MCF 10A (cell line): Measurements from ENCODE around the gene MGAT5B. TPM values are rescaled to one million over a fixed set of nuclear protein-coding genes. Genes with fewer than 3 reads are reported as not detected.

Source experiments
- BruUV-seq: library from RNA; stranded (reverse); fragments of 400-500 nt; replicated peaks from 2 replicates; lab custom pipeline; 2021; lab: Mats Ljungman, UMichigan
- CTCF ChIA-PET: fragments of 300-600 bp; sonication (Branson Sonifier 250); formaldehyde crosslinking; extraction: SDS; loops from one replicate; lab custom pipeline; 2021; ENCODE audit warnings: antibody characterized with exemption, inconsistent platforms; lab: Yijun Ruan, JAX
- POLR2A ChIA-PET: fragments of 300-600, 350-650 bp; sonication (Branson Sonifier 250); formaldehyde crosslinking; extraction: SDS; loops from one replicate; lab custom pipeline; 2020; ENCODE audit warnings: antibody characterized with exemption, inconsistent platforms; lab: Yijun Ruan, JAX
- DNase-seq: peaks from one replicate; pipeline ENCODE4 v3.0.0-alpha.2; 2018; ENCODE audit not compliant: unreplicated experiment
- H3K27ac Mint-ChIP-seq: one replicate; pipeline ENCODE4 v1.8.0; 2022; ENCODE audit warnings: mild to moderate bottlenecking, low read depth, mixed read lengths; ENCODE audit not compliant: unreplicated experiment
- H3K27me3 Mint-ChIP-seq: one replicate; pipeline ENCODE4 v1.8.0; 2022; ENCODE audit warnings: mixed read lengths; ENCODE audit not compliant: insufficient read depth, unreplicated experiment
- H3K36me3 Mint-ChIP-seq: one replicate; pipeline ENCODE4 v1.8.0; 2022; ENCODE audit warnings: mild to moderate bottlenecking, moderate library complexity, mixed read lengths; ENCODE audit not compliant: insufficient read depth, unreplicated experiment
- H3K4me1 Mint-ChIP-seq: one replicate; pipeline ENCODE4 v1.8.0; 2022; ENCODE audit warnings: mixed read lengths; ENCODE audit not compliant: insufficient read depth, unreplicated experiment
- H3K4me3 Mint-ChIP-seq: one replicate; pipeline ENCODE4 v1.8.0; 2022; ENCODE audit warnings: mild to moderate bottlenecking, moderate library complexity, mixed read lengths; ENCODE audit not compliant: unreplicated experiment
- H3K9me3 Mint-ChIP-seq: one replicate; pipeline ENCODE4 v1.8.0; 2022; ENCODE audit warnings: mixed read lengths; ENCODE audit not compliant: unreplicated experiment
- CTCF ChIP-seq: fragments of 200-600 bp; IDR thresholded peaks from one replicate; pipeline ENCODE4 v1.8.0; 2022; ENCODE audit warnings: antibody characterized with exemption, mild to moderate bottlenecking; ENCODE audit not compliant: unreplicated experiment
- intact Hi-C: fragments of 100-400 bp; cut with micrococcal nuclease; formaldehyde crosslinking; loops from 2 replicates; pipeline ENCODE4 v1.14.1; 2022
- total RNA-seq: library from RNA; stranded (reverse); gene quantifications from 2 replicates; pipeline ENCODE4 v1.2.3, GENCODE V29; 2022

Gene MGAT5B
- total RNA-seq, 1 experiment from 2014 or later: 1.7 TPM

- ChIA-PET POLR2A (no interaction called here), CTCF (no interaction called here)
- intact Hi-C loops: no loop called here
- H3K27ac Mint-ChIP-seq: no peak overlapping the region
- no TSS peak for BruUV-seq
- no peaks in the 10 kb centered on the region for H3K27me3 Mint-ChIP-seq
- no peaks in the 10 kb centered on the region for H3K9me3 Mint-ChIP-seq
- no peaks in the 10 kb centered on the region for H3K36me3 Mint-ChIP-seq
- peak overlapping the region; percentile 12 for H3K4me3 Mint-ChIP-seq
- no peak for TF ChIP-seq CTCF
- H3K4me1 Mint-ChIP-seq: peaks cover 12% of the 10 kb centered on the region
- no peak for DNase-seq
These were observed 35.1 kb upstream of the MGAT5B start for GRCh38 chr17:76833034-76833644.

GRCh38 chr17:76833747-76834146, 34.5 kb upstream of the MGAT5B start:
- Mint-ChIP-seq H3K9me3 (no peaks in the 10 kb centered on the region), H3K27me3 (no peaks in the 10 kb centered on the region), H3K27ac (no peak overlapping the region), H3K4me1 (peaks cover 9% of the 10 kb centered on the region), H3K36me3 (no peaks in the 10 kb centered on the region), H3K4me3 (no peak overlapping the region)
- CTCF ChIA-PET: interaction anchor here (0.6 kb wide), 1 partner anchor 9 kb away, joined by 3 read pairs; no protein-coding TSS in a partner anchor
- no peak for TF ChIP-seq CTCF
- BruUV-seq: no TSS peak
- POLR2A ChIA-PET: no interaction called here
- DNase-seq: no peak
- intact Hi-C loops: no loop called here

- BruUV-seq: no TSS peak
- H3K36me3 Mint-ChIP-seq: no peaks in the 10 kb centered on the region
- H3K27ac Mint-ChIP-seq: no peak overlapping the region
- peaks cover 9% of the 10 kb centered on the region for H3K4me1 Mint-ChIP-seq
- intact Hi-C loops: no loop called here
- ChIA-PET POLR2A (no interaction called here), CTCF (no interaction called here)
- no peaks in the 10 kb centered on the region for H3K9me3 Mint-ChIP-seq
- DNase-seq: no peak
- TF ChIP-seq CTCF: no peak
- H3K4me3 Mint-ChIP-seq: no peak overlapping the region
- H3K27me3 Mint-ChIP-seq: peaks cover under 1% of the 10 kb centered on the region
These were observed 33.3 kb upstream of the MGAT5B start for GRCh38 chr17:76834870-76835269.

GRCh38 chr17:76840443-76840767, 27.8 kb upstream of the MGAT5B start:
- intact Hi-C loops: no loop called here
- no TSS peak for BruUV-seq
- ChIA-PET POLR2A (no interaction called here), CTCF (interaction anchor here (1.1 kb wide), 1 partner anchor 16 kb away, joined by 3 read pairs; no protein-coding TSS in a partner anchor)
- peaks cover 44% of the 10 kb centered on the region for H3K27me3 Mint-ChIP-seq
- no peak overlapping the region for H3K4me3 Mint-ChIP-seq
- H3K4me1 Mint-ChIP-seq: peaks cover 9% of the 10 kb centered on the region
- TF ChIP-seq CTCF: no peak
- no peaks in the 10 kb centered on the region for H3K9me3 Mint-ChIP-seq
- H3K27ac Mint-ChIP-seq: no peak overlapping the region
- H3K36me3 Mint-ChIP-seq: no peaks in the 10 kb centered on the region
- DNase-seq: no peak
